ENCODE measurements around the gene TNC.
A peak's percentile ranks its signal among the peaks of the same experiment; 100 is the strongest.

Gene TNC

GRCh38 chr9:115024925-115025535 lies 92.9 kb downstream of the TNC start:
- TF ChIP-seq JUND (IDR thresholded peaks at IDR 0.05; ENCODE audit: low read depth), result no peak
- in situ Hi-C loops (cut with HindIII; ENCODE audit: low pct_unique_long_range_greater_than_20kb, low sequenced_read_pairs), result no loop called here
- peak; percentile 9 to 80 for DNase-seq (ENCODE audit: low read depth in 1 of 2, low spot score in 1 of 2)

GRCh38 chr9:115022760-115023434 lies 95.1 kb downstream of the TNC start:
- no peak for DNase-seq (ENCODE audit: low read depth in 1 of 2, low spot score in 1 of 2)
- no peak for TF ChIP-seq JUND (IDR thresholded peaks at IDR 0.05; ENCODE audit: low read depth)
- in situ Hi-C loops (cut with HindIII; ENCODE audit: low pct_unique_long_range_greater_than_20kb, low sequenced_read_pairs), result no loop called here

- in situ Hi-C loops (cut with HindIII; ENCODE audit: low pct_unique_long_range_greater_than_20kb, low sequenced_read_pairs), result no loop called here
- no peak for DNase-seq (ENCODE audit: low read depth in 1 of 2, low spot score in 1 of 2)
Measured at GRCh38 chr9:115018547-115019435, 99.2 kb downstream of the TNC start.

GRCh38 chr9:115016344-115016743 lies 101.6 kb downstream of the TNC start:
- in situ Hi-C loops (cut with HindIII; ENCODE audit: low pct_unique_long_range_greater_than_20kb, low sequenced_read_pairs), result no loop called here
- TF ChIP-seq JUND (IDR thresholded peaks at IDR 0.05; ENCODE audit: low read depth), result no peak
- DNase-seq (ENCODE audit: low read depth in 1 of 2, low spot score in 1 of 2), result no peak

More at GRCh38 chr9:115018547-115019435, 99.2 kb downstream of the TNC start:
- no peak for TF ChIP-seq JUND (IDR thresholded peaks at IDR 0.05; ENCODE audit: low read depth)

- in situ Hi-C loops (cut with HindIII; ENCODE audit: low pct_unique_long_range_greater_than_20kb, low sequenced_read_pairs), result no loop called here
- DNase-seq (ENCODE audit: low read depth in 1 of 2, low spot score in 1 of 2), result peak; percentile 48 to 68
- TF ChIP-seq JUND (IDR thresholded peaks at IDR 0.05; ENCODE audit: low read depth), result no peak
Measured at GRCh38 chr9:115015018-115015635, 102.8 kb downstream of the TNC start.

- in situ Hi-C loops (cut with HindIII; ENCODE audit: low pct_unique_long_range_greater_than_20kb, low sequenced_read_pairs), result no loop called here
- no peak for TF ChIP-seq JUND (IDR thresholded peaks at IDR 0.05; ENCODE audit: low read depth)
- DNase-seq (ENCODE audit: low read depth in 1 of 2, low spot score in 1 of 2), result no peak
Measured at GRCh38 chr9:115014438-115014837, 103.5 kb downstream of the TNC start.

GRCh38 chr9:115013998-115014397 lies 104.0 kb downstream of the TNC start:
- DNase-seq (ENCODE audit: low read depth in 1 of 2, low spot score in 1 of 2), result peak; percentile 72 to 86
- TF ChIP-seq JUND (IDR thresholded peaks at IDR 0.05; ENCODE audit: low read depth), result no peak
- in situ Hi-C loops (cut with HindIII; ENCODE audit: low pct_unique_long_range_greater_than_20kb, low sequenced_read_pairs), result no loop called here

- no peak for DNase-seq (ENCODE audit: low read depth in 1 of 2, low spot score in 1 of 2)
- no peak for TF ChIP-seq JUND (IDR thresholded peaks at IDR 0.05; ENCODE audit: low read depth)
- in situ Hi-C loops (cut with HindIII; ENCODE audit: low pct_unique_long_range_greater_than_20kb, low sequenced_read_pairs), result no loop called here
Measured at GRCh38 chr9:115012486-115012885, 105.5 kb downstream of the TNC start.

- in situ Hi-C loops (cut with HindIII; ENCODE audit: low pct_unique_long_range_greater_than_20kb, low sequenced_read_pairs), result no loop called here
- no peak for TF ChIP-seq JUND (IDR thresholded peaks at IDR 0.05; ENCODE audit: low read depth)
- no peak for DNase-seq (ENCODE audit: low read depth in 1 of 2, low spot score in 1 of 2)
Measured at GRCh38 chr9:115010874-115011273, 107.1 kb downstream of the TNC start.

GRCh38 chr9:115008536-115009270 lies 109.3 kb downstream of the TNC start:
- no peak for TF ChIP-seq JUND (IDR thresholded peaks at IDR 0.05; ENCODE audit: low read depth)
- in situ Hi-C loops (cut with HindIII; ENCODE audit: low pct_unique_long_range_greater_than_20kb, low sequenced_read_pairs), result no loop called here
- no peak for DNase-seq (ENCODE audit: low read depth in 1 of 2, low spot score in 1 of 2)

- TF ChIP-seq JUND (IDR thresholded peaks at IDR 0.05; ENCODE audit: low read depth), result no peak
- no peak for DNase-seq (ENCODE audit: low read depth in 1 of 2, low spot score in 1 of 2)
- in situ Hi-C loops (cut with HindIII; ENCODE audit: low pct_unique_long_range_greater_than_20kb, low sequenced_read_pairs), result no loop called here
Measured at GRCh38 chr9:115006660-115007059, 111.3 kb downstream of the TNC start.

GRCh38 chr9:115005322-115005721 lies 112.6 kb downstream of the TNC start:
- in situ Hi-C loops (cut with HindIII; ENCODE audit: low pct_unique_long_range_greater_than_20kb, low sequenced_read_pairs), result no loop called here
- no peak for DNase-seq (ENCODE audit: low read depth in 1 of 2, low spot score in 1 of 2)
- no peak for TF ChIP-seq JUND (IDR thresholded peaks at IDR 0.05; ENCODE audit: low read depth)

All from T47D (cell line).